ENCODE results near the gene SNX25.

DNA sequence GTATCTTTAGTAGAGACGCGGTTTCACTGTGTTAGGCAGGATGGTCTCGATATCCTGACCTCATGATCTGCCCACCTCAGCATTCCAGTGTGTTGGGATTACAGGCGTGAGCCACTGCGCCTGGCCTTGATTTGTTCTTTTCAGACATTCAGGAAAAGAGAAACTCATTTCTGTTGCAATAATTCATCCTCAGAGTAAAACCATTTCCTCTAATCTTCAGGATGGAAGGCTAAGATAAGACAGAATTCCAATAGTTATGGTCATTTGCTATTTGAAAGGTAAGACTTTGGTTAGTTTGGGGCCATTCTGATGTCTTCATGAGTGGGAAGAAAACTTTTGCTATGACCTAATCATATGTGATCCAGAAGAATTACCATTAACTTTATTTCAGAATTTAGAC is 103.3 kb downstream of the SNX25 start:
- TF ChIP-seq, protein P1, sequence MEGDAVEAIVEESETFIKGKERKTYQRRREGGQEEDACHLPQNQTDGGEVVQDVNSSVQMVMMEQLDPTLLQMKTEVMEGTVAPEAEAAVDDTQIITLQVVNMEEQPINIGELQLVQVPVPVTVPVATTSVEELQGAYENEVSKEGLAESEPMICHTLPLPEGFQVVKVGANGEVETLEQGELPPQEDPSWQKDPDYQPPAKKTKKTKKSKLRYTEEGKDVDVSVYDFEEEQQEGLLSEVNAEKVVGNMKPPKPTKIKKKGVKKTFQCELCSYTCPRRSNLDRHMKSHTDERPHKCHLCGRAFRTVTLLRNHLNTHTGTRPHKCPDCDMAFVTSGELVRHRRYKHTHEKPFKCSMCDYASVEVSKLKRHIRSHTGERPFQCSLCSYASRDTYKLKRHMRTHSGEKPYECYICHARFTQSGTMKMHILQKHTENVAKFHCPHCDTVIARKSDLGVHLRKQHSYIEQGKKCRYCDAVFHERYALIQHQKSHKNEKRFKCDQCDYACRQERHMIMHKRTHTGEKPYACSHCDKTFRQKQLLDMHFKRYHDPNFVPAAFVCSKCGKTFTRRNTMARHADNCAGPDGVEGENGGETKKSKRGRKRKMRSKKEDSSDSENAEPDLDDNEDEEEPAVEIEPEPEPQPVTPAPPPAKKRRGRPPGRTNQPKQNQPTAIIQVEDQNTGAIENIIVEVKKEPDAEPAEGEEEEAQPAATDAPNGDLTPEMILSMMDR (IDR thresholded peaks at IDR 0.05; ENCODE audit: low read length): no peak
- TF ChIP-seq EZH2 (IDR thresholded peaks at IDR 0.05; ENCODE audit: borderline replicate concordance, low read length): no peak
